ENCODE data around the gene OR6B3. TPM values are rescaled to one million over a fixed set of nuclear protein-coding genes. Genes with fewer than 3 reads are reported as not detected.

The OR6B3 gene
- not detected for total RNA-seq

DNA sequence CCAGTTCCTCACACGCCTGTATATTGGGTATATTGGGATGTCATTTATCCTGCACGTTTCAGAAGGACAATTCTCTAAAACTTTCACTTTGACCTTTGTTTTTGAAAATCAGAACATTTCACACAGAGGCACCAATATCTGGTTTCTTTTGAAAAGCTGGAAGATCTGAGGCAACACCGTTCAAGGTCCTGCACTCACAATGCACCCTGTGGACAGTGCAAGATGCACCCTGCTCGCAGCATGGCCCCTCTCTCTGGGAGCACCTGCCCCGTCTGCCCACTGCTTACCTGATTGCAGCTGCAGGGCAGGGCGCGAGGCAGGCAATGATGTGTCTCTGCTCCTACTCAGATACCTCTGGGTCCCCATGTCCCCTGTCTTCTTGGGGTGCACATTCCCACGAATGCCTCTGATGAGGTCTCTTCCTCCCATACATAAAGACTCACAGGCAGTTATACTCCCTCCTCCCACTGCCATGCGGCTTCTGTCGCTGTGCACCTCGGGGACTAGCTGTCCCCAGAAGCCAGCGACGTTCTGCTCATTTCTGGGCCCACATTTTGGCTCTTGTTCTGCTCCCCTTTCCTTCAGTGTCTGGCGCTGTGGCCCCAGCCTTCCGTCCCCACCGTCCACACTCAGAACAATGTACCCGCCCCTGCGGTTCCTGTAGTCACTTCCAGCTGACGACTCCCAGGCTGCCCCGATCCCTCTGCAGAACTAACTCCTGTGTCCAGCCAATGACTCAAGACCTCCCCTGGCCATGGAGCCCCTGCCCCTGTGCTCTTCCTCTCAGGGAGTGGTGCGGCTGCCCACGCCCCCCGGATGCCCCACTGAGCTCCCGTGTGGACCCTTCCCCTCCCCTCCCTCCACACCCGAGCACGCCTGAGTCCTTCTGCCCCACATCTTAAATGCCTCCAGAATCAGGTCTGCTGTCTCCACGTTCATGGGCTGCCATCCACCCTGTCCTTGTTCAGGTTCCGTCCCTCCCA lies at the start of gene OR6B3:
OR6B3 (minus strand) TSS at position 349 of the 983 bp plus-strand sequence.
- Histone ChIP-seq H3K4me1 (no peaks in the 10 kb centered on the region), H3K27me3 (no peaks in the 10 kb centered on the region), H3K27ac (no peak within 1 kb of the TSS), H3K9me3 (no peaks in the 10 kb centered on the region), H3K4me3 (no peak within 1 kb of the TSS), H3K36me3 (replicated peaks in 1 of 2; ENCODE audit: insufficient read depth in 1 of 2, low read depth in 2 of 2) (no peaks in the 10 kb centered on the region)
- 37 to 49% methylated on average over 28 of the region's 28 CpGs for WGBS, 2 donors
- intact Hi-C loops (cut with DNase I) = no loop called here
- no peak for ATAC-seq
- no peak for DNase-seq
- no peak for TF ChIP-seq POLR2A (IDR thresholded peaks at IDR 0.05)
- TF ChIP-seq CTCF (IDR thresholded peaks at IDR 0.05) = no peak

- no peaks in the 10 kb centered on the region for H3K36me3 ChIP-seq (replicated peaks in 1 of 2; ENCODE audit: insufficient read depth in 1 of 2, low read depth in 2 of 2)
- H3K4me3 ChIP-seq = no peak overlapping the region
- TF ChIP-seq CTCF (IDR thresholded peaks at IDR 0.05) (no peak), POLR2A (IDR thresholded peaks at IDR 0.05) (no peak)
- H3K9me3 ChIP-seq = no peaks in the 10 kb centered on the region
- intact Hi-C loops (cut with DNase I) = no loop called here
- peaks cover 0 to 12% of the 10 kb centered on the region in 2 donors for H3K27me3 ChIP-seq
- DNase-seq (no peak), ATAC-seq (no peak)
- no peaks in the 10 kb centered on the region for H3K4me1 ChIP-seq
- WGBS, 2 donors = 52 to 54% methylated on average over 2 of the region's 2 CpGs
- no peak overlapping the region for H3K27ac ChIP-seq
These were observed 45.0 kb upstream of the OR6B3 start for GRCh38 chr2:240098349-240098748.

DNA sequence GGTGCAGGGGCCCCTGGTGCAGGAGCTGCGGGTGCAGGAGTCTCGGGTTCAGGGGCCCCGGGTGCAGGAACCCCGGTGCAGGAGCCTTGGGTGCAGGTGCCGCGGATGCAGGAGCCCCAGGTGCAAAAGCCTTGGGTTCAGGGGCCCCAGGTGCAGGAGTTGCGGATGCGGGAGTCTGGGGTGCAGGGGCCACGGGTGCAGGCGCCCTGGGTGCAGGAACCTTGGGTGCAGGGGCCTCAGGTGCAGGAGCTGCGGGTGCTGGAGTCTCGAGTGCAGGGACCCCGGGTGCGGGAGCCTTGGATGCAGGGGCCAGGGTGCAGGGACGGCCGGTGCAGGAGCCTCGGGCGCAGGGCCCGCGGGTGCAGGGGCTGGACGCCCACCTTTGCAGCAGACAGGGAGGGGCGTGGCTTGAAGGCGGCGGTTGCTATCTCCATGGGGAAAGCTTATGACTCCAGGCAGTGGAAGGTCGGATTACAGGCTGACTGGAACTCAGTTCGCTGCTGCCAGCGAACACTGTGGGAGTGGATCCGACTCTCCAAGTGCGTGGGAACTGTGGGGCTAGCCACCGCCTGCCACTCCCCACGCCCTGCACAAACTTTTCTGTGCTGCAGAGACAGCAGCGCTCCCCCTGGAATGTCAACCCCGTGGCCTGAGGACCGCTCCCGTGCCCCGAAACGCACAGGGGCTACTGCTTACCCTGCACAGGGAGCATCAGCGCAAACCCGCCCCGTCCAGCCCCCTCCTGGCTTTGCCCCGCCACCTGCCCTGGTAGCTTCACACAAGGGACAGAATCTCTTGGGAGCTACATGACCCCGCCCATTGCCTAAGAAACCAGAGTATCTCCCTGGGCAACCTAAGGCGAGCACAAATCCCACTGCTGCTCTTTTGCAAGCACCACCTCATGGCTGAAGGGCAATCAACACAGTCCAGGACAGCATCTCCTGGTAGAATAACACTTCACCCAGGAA lies 42.5 kb upstream of the OR6B3 start:
- ATAC-seq = no peak
- Histone ChIP-seq H3K27me3 (peaks cover 0 to 12% of the 10 kb centered on the region in 2 donors), H3K36me3 (replicated peaks in 1 of 2; ENCODE audit: insufficient read depth in 1 of 2, low read depth in 2 of 2) (no peaks in the 10 kb centered on the region), H3K27ac (no peak overlapping the region), H3K4me3 (no peak overlapping the region), H3K9me3 (no peaks in the 10 kb centered on the region), H3K4me1 (no peaks in the 10 kb centered on the region)
- TF ChIP-seq CTCF (IDR thresholded peaks at IDR 0.05) (no peak), POLR2A (IDR thresholded peaks at IDR 0.05) (no peak)
- intact Hi-C loops (cut with DNase I) = no loop called here
- no peak for DNase-seq
- 3 to 6% methylated on average over 12 to 41 of the region's 43 CpGs for WGBS, 2 donors

GRCh38 chr2:240089306-240089705 lies 36.0 kb upstream of the OR6B3 start:
- no peak for TF ChIP-seq CTCF (IDR thresholded peaks at IDR 0.05)
- no peak for TF ChIP-seq POLR2A (IDR thresholded peaks at IDR 0.05)
- no peak overlapping the region for H3K27ac ChIP-seq
- ATAC-seq (no peak), DNase-seq (no peak)
- intact Hi-C loops (cut with DNase I) = no loop called here
- no peak overlapping the region for H3K4me3 ChIP-seq
- no peaks in the 10 kb centered on the region for H3K27me3 ChIP-seq
- H3K36me3 ChIP-seq (replicated peaks in 1 of 2; ENCODE audit: insufficient read depth in 1 of 2, low read depth in 2 of 2) = no peaks in the 10 kb centered on the region
- 29 to 33% methylated on average over 5 of the region's 5 CpGs for WGBS, 2 donors
- H3K9me3 ChIP-seq = no peaks in the 10 kb centered on the region
- H3K4me1 ChIP-seq = no peaks in the 10 kb centered on the region

Measured in body of pancreas (tissue), 4 donors.